ENCODE measurements around the gene NOC2L. TPM values are rescaled to one million over a fixed set of nuclear protein-coding genes. Genes with fewer than 3 reads are reported as not detected.

The NOC2L gene
- total RNA-seq, 4 donors from 2014 or later = 35.3 to 54.1 (median 47.5) TPM

GRCh38 chr1:903721-904271, 55.3 kb downstream of the NOC2L start:
- Histone ChIP-seq H3K9me3 (no peaks in the 10 kb centered on the region), H3K4me3 (peak overlapping the region; percentile 44 to 60 (median 54)), H3K4me1 (peaks cover 15 to 38% (median 34%) of the 10 kb centered on the region in 4 donors), H3K27me3 (peaks cover 0 to 66% (median 0%) of the 10 kb centered on the region in 4 donors), H3K27ac (replicated peaks in 1 of 4) (peak overlapping the region in 1 of 4 donors; percentile 43), H3K36me3 (no peaks in the 10 kb centered on the region)
- DNase-seq (ENCODE audit: extremely low spot score) = peak; percentile 66
- TF ChIP-seq POLR2AphosphoS5 (IDR thresholded peaks at IDR 0.05) (no peak), POLR2A (IDR thresholded peaks at IDR 0.05; ENCODE audit: low read depth) (no peak), EP300 (IDR thresholded peaks at IDR 0.05) (no peak), CTCF (IDR thresholded peaks at IDR 0.05) (no peak)
- intact Hi-C loops (cut with DNase I) = loop anchor here (5.0 kb wide), 1 partner anchor 34 kb away; no protein-coding TSS in a partner anchor
- 94% methylated on average over 5 of the region's 21 CpGs for WGBS

GRCh38 chr1:903305-903704, 55.8 kb downstream of the NOC2L start:
- Histone ChIP-seq H3K27ac (replicated peaks in 1 of 4) (no peak overlapping the region), H3K36me3 (no peaks in the 10 kb centered on the region), H3K9me3 (no peaks in the 10 kb centered on the region), H3K4me3 (no peak overlapping the region), H3K27me3 (peaks cover 0 to 68% (median 0%) of the 10 kb centered on the region in 4 donors), H3K4me1 (peaks cover 15 to 38% (median 34%) of the 10 kb centered on the region in 4 donors)
- no peak for TF ChIP-seq CTCF (IDR thresholded peaks at IDR 0.05)
- TF ChIP-seq POLR2AphosphoS5 (IDR thresholded peaks at IDR 0.05) = no peak
- TF ChIP-seq EP300 (IDR thresholded peaks at IDR 0.05) = no peak
- no peak for TF ChIP-seq POLR2A (IDR thresholded peaks at IDR 0.05; ENCODE audit: low read depth)
- 99% methylated on average over 10 of the region's 10 CpGs for WGBS
- peak; percentile 86 for DNase-seq (ENCODE audit: extremely low spot score)
- intact Hi-C loops (cut with DNase I) = loop anchor here (5.0 kb wide), 1 partner anchor 34 kb away; no protein-coding TSS in a partner anchor

GRCh38 chr1:902802-903201, 56.3 kb downstream of the NOC2L start:
- H3K27ac ChIP-seq (replicated peaks in 1 of 4) = no peak overlapping the region
- intact Hi-C loops (cut with DNase I) = loop anchor here (5.0 kb wide), 1 partner anchor 34 kb away; no protein-coding TSS in a partner anchor

GRCh38 chr1:901108-901859, 57.8 kb downstream of the NOC2L start:
- intact Hi-C loops (cut with DNase I) = loop anchor here (5.0 kb wide), 1 partner anchor 36 kb away; no protein-coding TSS in a partner anchor

More at GRCh38 chr1:902802-903201, 56.3 kb downstream of the NOC2L start:
- no peak for DNase-seq (ENCODE audit: extremely low spot score)
- Histone ChIP-seq H3K4me1 (peaks cover 15 to 38% (median 34%) of the 10 kb centered on the region in 4 donors), H3K36me3 (no peaks in the 10 kb centered on the region), H3K27me3 (peaks cover 0 to 68% (median 0%) of the 10 kb centered on the region in 4 donors), H3K9me3 (no peaks in the 10 kb centered on the region), H3K4me3 (no peak overlapping the region)
- 93% methylated on average over 21 of the region's 21 CpGs for WGBS
- no peak for TF ChIP-seq EP300 (IDR thresholded peaks at IDR 0.05)
- TF ChIP-seq POLR2A (IDR thresholded peaks at IDR 0.05; ENCODE audit: low read depth) = no peak
- no peak for TF ChIP-seq CTCF (IDR thresholded peaks at IDR 0.05)
- no peak for TF ChIP-seq POLR2AphosphoS5 (IDR thresholded peaks at IDR 0.05)

More at GRCh38 chr1:901108-901859, 57.8 kb downstream of the NOC2L start:
- Histone ChIP-seq H3K4me3 (no peak overlapping the region), H3K9me3 (no peaks in the 10 kb centered on the region), H3K4me1 (peaks cover 9 to 25% (median 25%) of the 10 kb centered on the region in 4 donors), H3K27me3 (peaks cover 0 to 73% (median 0%) of the 10 kb centered on the region in 4 donors), H3K36me3 (no peaks in the 10 kb centered on the region), H3K27ac (replicated peaks in 1 of 4) (no peak overlapping the region)
- peak; percentile 60 for DNase-seq (ENCODE audit: extremely low spot score)
- 86% methylated on average over 18 of the region's 18 CpGs for WGBS
- TF ChIP-seq CTCF (IDR thresholded peaks at IDR 0.05) = no peak
- no peak for TF ChIP-seq POLR2A (IDR thresholded peaks at IDR 0.05; ENCODE audit: low read depth)
- TF ChIP-seq POLR2AphosphoS5 (IDR thresholded peaks at IDR 0.05) = no peak
- no peak for TF ChIP-seq EP300 (IDR thresholded peaks at IDR 0.05)

Measured in esophagus muscularis mucosa (tissue), 4 donors.